ENCODE measurements around the gene ACTG1. TPM values are rescaled to one million over a fixed set of nuclear protein-coding genes. Genes with fewer than 3 reads are reported as not detected.

The ACTG1 gene
- total RNA-seq, 2 experiments from 2014 or later: 2,707 to 2,894 TPM

DNA sequence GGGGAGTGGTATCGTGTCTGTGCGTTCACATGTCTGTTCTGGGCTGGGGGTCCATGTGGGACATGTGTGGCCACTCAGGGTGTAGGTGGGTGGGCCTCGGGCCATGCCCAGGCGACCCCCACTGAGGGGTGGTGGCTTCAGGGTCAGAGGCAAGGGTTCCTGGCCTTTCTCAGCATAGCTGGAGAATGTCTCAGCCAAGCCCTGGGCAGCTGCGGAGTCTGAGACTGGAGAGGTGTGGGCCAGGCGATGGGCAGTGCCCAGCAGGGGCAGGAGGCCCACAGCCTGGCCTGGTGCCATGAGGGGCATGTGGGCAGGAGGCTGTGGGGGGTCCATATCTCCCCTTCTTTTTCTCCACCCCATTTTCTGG lies 16.8 kb upstream of the ACTG1 start:
- CTCF ChIA-PET (ENCODE audit: unreplicated experiment): no interaction called here

GRCh38 chr17:81528651-81529436 lies 16.2 kb upstream of the ACTG1 start:
- no peaks in the 10 kb centered on the region for H4K20me1 ChIP-seq (ENCODE audit: insufficient read depth, low read length)
- no peak overlapping the region for H3K4me3 ChIP-seq (ENCODE audit: low read depth, low read length, poor library complexity, severe bottlenecking)
- no peaks in the 10 kb centered on the region for H3K79me2 ChIP-seq (ENCODE audit: insufficient read depth, low read depth, low read length)
- no peaks in the 10 kb centered on the region for H3K36me3 ChIP-seq (ENCODE audit: insufficient read depth, low read length)
- H2AFZ ChIP-seq (ENCODE audit: low read length): no peak overlapping the region
- no peak for TF ChIP-seq EZH2phosphoT487 (IDR thresholded peaks at IDR 0.05; ENCODE audit: borderline replicate concordance, low read depth, low read length)
- TF ChIP-seq CTCF (conservative IDR thresholded peaks at IDR 0.05; ENCODE audit: low read length): no peak
- no peak overlapping the region for H3K27ac ChIP-seq (ENCODE audit: low read depth, low read length, poor library complexity, severe bottlenecking)
- peaks cover 9% of the 10 kb centered on the region for H3K4me1 ChIP-seq (ENCODE audit: insufficient read depth, low read length, poor library complexity, severe bottlenecking)
- BruUV-seq (replicated peaks): no TSS peak
- ChIA-PET POLR2A (interaction anchor here (1.2 kb wide), 1 partner anchor 9 kb away, joined by 3 read pairs; no protein-coding TSS in a partner anchor), CTCF (ENCODE audit: unreplicated experiment) (no interaction called here)
- DNase-seq (ENCODE audit: low spot score): no peak
- no peaks in the 10 kb centered on the region for H3K9me3 ChIP-seq (ENCODE audit: low read length)
- no peaks in the 10 kb centered on the region for H3K9me2 ChIP-seq (ENCODE audit: insufficient read depth, low read length)
- intact Hi-C loops (cut with micrococcal nuclease; ENCODE audit: unreplicated experiment): no loop called here
- no peak overlapping the region for H3K4me2 ChIP-seq (ENCODE audit: low read length)

More for the DNA sequence above, 16.8 kb upstream of the ACTG1 start:
- Histone ChIP-seq H2AFZ (ENCODE audit: low read length) (no peak overlapping the region), H3K4me2 (ENCODE audit: low read length) (no peak overlapping the region), H3K4me1 (ENCODE audit: insufficient read depth, low read length, poor library complexity, severe bottlenecking) (peaks cover 14% of the 10 kb centered on the region), H3K4me3 (ENCODE audit: low read depth, low read length, poor library complexity, severe bottlenecking) (no peak overlapping the region), H3K27ac (ENCODE audit: low read depth, low read length, poor library complexity, severe bottlenecking) (no peak overlapping the region), H3K9me3 (ENCODE audit: low read length) (no peaks in the 10 kb centered on the region), H3K36me3 (ENCODE audit: insufficient read depth, low read length) (no peaks in the 10 kb centered on the region), H4K20me1 (ENCODE audit: insufficient read depth, low read length) (no peaks in the 10 kb centered on the region), H3K79me2 (ENCODE audit: insufficient read depth, low read depth, low read length) (no peaks in the 10 kb centered on the region), H3K9me2 (ENCODE audit: insufficient read depth, low read length) (no peaks in the 10 kb centered on the region)
- TF ChIP-seq CTCF (conservative IDR thresholded peaks at IDR 0.05; ENCODE audit: low read length) (no peak), EZH2phosphoT487 (IDR thresholded peaks at IDR 0.05; ENCODE audit: borderline replicate concordance, low read depth, low read length) (no peak)
- intact Hi-C loops (cut with micrococcal nuclease; ENCODE audit: unreplicated experiment): no loop called here
- no TSS peak for BruUV-seq (replicated peaks)
- POLR2A ChIA-PET: interaction anchor here (1.2 kb wide), 1 partner anchor 9 kb away, joined by 3 read pairs; no protein-coding TSS in a partner anchor
- no peak for DNase-seq (ENCODE audit: low spot score)

DNA sequence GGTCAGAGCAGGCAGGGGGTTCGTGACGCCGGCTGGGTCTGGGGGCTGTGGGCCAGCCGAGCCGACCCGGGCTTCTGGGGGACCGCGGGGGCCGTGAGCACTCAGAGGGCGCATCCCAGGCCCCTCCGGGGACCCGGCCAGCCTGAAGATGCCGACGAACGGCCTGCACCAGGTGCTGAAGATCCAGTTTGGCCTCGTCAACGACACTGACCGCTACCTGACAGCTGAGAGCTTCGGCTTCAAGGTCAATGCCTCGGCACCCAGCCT lies 15.7 kb upstream of the ACTG1 start:
- POLR2A ChIA-PET: interaction anchor here (1.2 kb wide), 1 partner anchor 8 kb away, joined by 3 read pairs; no protein-coding TSS in a partner anchor
- Histone ChIP-seq H3K9me3 (ENCODE audit: low read length) (no peaks in the 10 kb centered on the region), H3K4me2 (ENCODE audit: low read length) (no peak overlapping the region), H4K20me1 (ENCODE audit: insufficient read depth, low read length) (no peaks in the 10 kb centered on the region), H3K27ac (ENCODE audit: low read depth, low read length, poor library complexity, severe bottlenecking) (no peak overlapping the region), H3K36me3 (ENCODE audit: insufficient read depth, low read length) (no peaks in the 10 kb centered on the region), H3K4me3 (ENCODE audit: low read depth, low read length, poor library complexity, severe bottlenecking) (no peak overlapping the region), H2AFZ (ENCODE audit: low read length) (no peak overlapping the region), H3K9me2 (ENCODE audit: insufficient read depth, low read length) (no peaks in the 10 kb centered on the region), H3K4me1 (ENCODE audit: insufficient read depth, low read length, poor library complexity, severe bottlenecking) (peaks cover 4% of the 10 kb centered on the region), H3K79me2 (ENCODE audit: insufficient read depth, low read depth, low read length) (no peaks in the 10 kb centered on the region)
- BruUV-seq (replicated peaks): no TSS peak
- intact Hi-C loops (cut with micrococcal nuclease; ENCODE audit: unreplicated experiment): no loop called here
- TF ChIP-seq CTCF (conservative IDR thresholded peaks at IDR 0.05; ENCODE audit: low read length) (no peak), EZH2phosphoT487 (IDR thresholded peaks at IDR 0.05; ENCODE audit: borderline replicate concordance, low read depth, low read length) (no peak)
- CTCF ChIA-PET (ENCODE audit: unreplicated experiment): no interaction called here
- no peak for DNase-seq (ENCODE audit: low spot score)
